Neuronal stem cell (in vitro differentiated cells): ENCODE results near the gene NSFL1C.

Experiments
- DNase-seq: peaks from one replicate; pipeline ENCODE4 v3.0.0-alpha.2; 2013; ENCODE audit warnings: low spot score
- H2AFZ ChIP-seq: one replicate; pipeline ENCODE4 v1.6.1; 2013; ENCODE audit warnings: mild to moderate bottlenecking, low read length, inconsistent platforms
- H2AK5ac ChIP-seq: 2 replicates; pipeline ENCODE4 v1.6.1; 2013; ENCODE audit warnings: low read depth, mild to moderate bottlenecking, inconsistent platforms, low read length, moderate library complexity, mixed read lengths
- H2BK120ac ChIP-seq: 2 replicates; pipeline ENCODE4 v1.6.1; 2013; ENCODE audit warnings: low read depth, mild to moderate bottlenecking, inconsistent platforms, low read length, moderate library complexity, mixed read lengths
- H2BK12ac ChIP-seq: one replicate; pipeline ENCODE4 v1.6.1; 2013; ENCODE audit warnings: low read length, inconsistent platforms
- H2BK15ac ChIP-seq: 2 replicates; pipeline ENCODE4 v1.6.1; 2013; ENCODE audit warnings: mild to moderate bottlenecking, low read length, inconsistent platforms, mixed read lengths
- H2BK5ac ChIP-seq: one replicate; pipeline ENCODE4 v1.6.1; 2013; ENCODE audit warnings: inconsistent platforms, mild to moderate bottlenecking, low read length, moderate library complexity
- H3K14ac ChIP-seq: one replicate; pipeline ENCODE4 v1.6.1; 2013; ENCODE audit warnings: low read length, inconsistent platforms
- H3K18ac ChIP-seq: 2 replicates; pipeline ENCODE4 v1.6.1; 2013; ENCODE audit warnings: low read length, inconsistent platforms
- H3K23ac ChIP-seq: 2 replicates; pipeline ENCODE4 v1.6.1; 2013; ENCODE audit warnings: low read depth, mild to moderate bottlenecking, mixed read lengths, low read length, inconsistent platforms; ENCODE audit not compliant: poor library complexity
- H3K27ac ChIP-seq: replicated peaks from 3 replicates; pipeline ENCODE4 v1.5.1; 2013; ENCODE audit warnings: low read length, inconsistent platforms
- H3K27me3 ChIP-seq, 3 experiments: 2 replicates each; pipeline ENCODE4 v1.6.1; 2013; ENCODE audit warnings: low read length in 3 of 3, mild to moderate bottlenecking in 2 of 3, inconsistent platforms in 1 of 3, low read depth in 1 of 3, mixed read lengths in 1 of 3, moderate library complexity in 1 of 3; ENCODE audit not compliant: control insufficient read depth in 3 of 3, insufficient read depth in 3 of 3
- H3K36me3 ChIP-seq, 2 donors: replicated peaks in 1 of 2; 2 replicates each; pipeline ENCODE4 v1.6.1; 2013; ENCODE audit warnings: low read length in 2 of 2; ENCODE audit not compliant: control insufficient read depth in 2 of 2, insufficient read depth in 2 of 2
- H3K4ac ChIP-seq: 2 replicates; pipeline ENCODE4 v1.6.1; 2013; ENCODE audit warnings: inconsistent platforms, mild to moderate bottlenecking, low read length, moderate library complexity
- H3K4me1 ChIP-seq, 2 donors: 1 replicate in 1 of 2; 2 replicates in 1 of 2; pipeline ENCODE4 v1.6.1; 2013; ENCODE audit warnings: low read length in 2 of 2, low read depth in 1 of 2; ENCODE audit not compliant: control insufficient read depth in 2 of 2, insufficient read depth in 1 of 2
- H3K4me2 ChIP-seq: one replicate; pipeline ENCODE4 v1.6.1; 2013; ENCODE audit warnings: mild to moderate bottlenecking, low read length, inconsistent platforms; ENCODE audit not compliant: insufficient read depth, poor library complexity, severe bottlenecking
- H3K4me3 ChIP-seq, 2 donors: 2 replicates each; pipeline ENCODE4 v1.5.1; 2013; ENCODE audit warnings: low read length in 2 of 2, mild to moderate bottlenecking in 2 of 2, inconsistent platforms in 1 of 2, moderate library complexity in 1 of 2
- H3K79me1 ChIP-seq: one replicate; pipeline ENCODE4 v1.6.1; 2013; ENCODE audit warnings: low read depth, mild to moderate bottlenecking, inconsistent platforms, low read length, moderate library complexity
- H3K9ac ChIP-seq: one replicate; pipeline ENCODE4 v1.6.1; 2013; ENCODE audit warnings: mild to moderate bottlenecking, low read depth, low read length, inconsistent platforms; ENCODE audit not compliant: poor library complexity
- H3K9me3 ChIP-seq, 2 donors: replicated peaks in 1 of 2; 2 replicates each; pipeline versions ENCODE3 to v1.6.1; 2013; ENCODE audit warnings: low read length in 2 of 2, mild to moderate bottlenecking in 2 of 2, inconsistent platforms in 1 of 2, low read depth in 1 of 2, mixed read lengths in 1 of 2, moderate library complexity in 1 of 2; ENCODE audit not compliant: control insufficient read depth in 2 of 2, insufficient read depth in 1 of 2
- H4K8ac ChIP-seq: one replicate; pipeline ENCODE4 v1.6.1; 2013; ENCODE audit warnings: low read depth, mild to moderate bottlenecking, inconsistent platforms, low read length, moderate library complexity
- H4K91ac ChIP-seq: one replicate; pipeline ENCODE4 v1.6.1; 2013; ENCODE audit warnings: low read length, low read depth, mild to moderate bottlenecking, inconsistent platforms; ENCODE audit not compliant: poor library complexity
- WGBS, 2 donors: extraction: QIAGEN DNeasy Blood & Tissue Kit; methylation state at CpG; one replicate each; pipeline ENCODE4 v1.1.7; 2013; ENCODE audit warnings: missing lambda C conversion rate in 2 of 2, mixed read lengths in 1 of 2; ENCODE audit not compliant: insufficient read length in 2 of 2, insufficient replicate concordance in 1 of 2; ENCODE audit errors: extremely low coverage in 2 of 2; 5-methylcytosine and 5-hydroxymethylcytosine counted together

NSFL1C gene

DNA sequence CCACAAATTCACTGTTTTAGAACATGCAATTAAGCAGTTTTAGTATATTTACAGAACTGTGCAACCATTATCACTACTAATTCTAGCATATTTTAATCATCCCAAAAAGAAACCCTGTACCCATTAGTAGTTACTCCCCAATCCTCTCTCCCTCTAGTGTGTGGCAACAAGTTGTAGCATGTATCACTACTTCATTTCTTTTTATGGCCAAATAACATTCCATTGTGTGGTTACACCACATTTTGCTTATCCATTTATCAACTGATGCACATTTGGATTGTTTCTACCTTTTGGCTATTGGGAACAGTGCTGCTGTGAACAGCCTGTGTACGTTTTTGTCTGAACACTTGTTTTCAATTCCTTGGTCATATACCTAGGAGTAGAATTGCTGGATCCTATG is 42.3 kb downstream of the NSFL1C start:
- H3K27ac ChIP-seq = no peak overlapping the region
- peaks cover 8 to 25% of the 10 kb centered on the region in 2 donors for H3K4me1 ChIP-seq

GRCh38 chr20:1423625-1424106 is 43.0 kb downstream of the NSFL1C start:
- no CpG with 5 or more reads among the region's 7 CpGs for WGBS, 2 donors
- Histone ChIP-seq H3K36me3 (no peaks in the 10 kb centered on the region), H2AK5ac (no peak overlapping the region), H3K9ac (no peak overlapping the region), H3K18ac (no peak overlapping the region), H2BK12ac (no peak overlapping the region), H3K4me3 (no peak overlapping the region), H3K79me1 (no peaks in the 10 kb centered on the region), H2AFZ (peak overlapping the region; percentile 85), H2BK5ac (no peak overlapping the region), H3K4me1 (peaks cover 8 to 25% of the 10 kb centered on the region in 2 donors), H3K9me3 (peaks cover 3 to 5% of the 10 kb centered on the region in 2 donors), H4K91ac (no peak overlapping the region), H2BK15ac (no peak overlapping the region), H3K27me3 (no peaks in the 10 kb centered on the region), H4K8ac (no peak overlapping the region), H3K14ac (no peak overlapping the region), H3K4ac (no peak overlapping the region), H2BK120ac (no peak overlapping the region), H3K27ac (no peak overlapping the region), H3K4me2 (no peak overlapping the region), H3K23ac (no peak overlapping the region)
- peak; percentile 54 for DNase-seq

More for the DNA sequence above, 42.3 kb downstream of the NSFL1C start:
- Histone ChIP-seq H3K4ac (no peak overlapping the region), H2BK120ac (no peak overlapping the region), H3K36me3 (no peaks in the 10 kb centered on the region), H3K18ac (no peak overlapping the region), H3K14ac (no peak overlapping the region), H3K23ac (no peak overlapping the region), H3K9ac (no peak overlapping the region), H2AK5ac (no peak overlapping the region), H2BK15ac (no peak overlapping the region), H4K91ac (no peak overlapping the region), H4K8ac (no peak overlapping the region), H2BK12ac (no peak overlapping the region), H3K9me3 (peaks cover 3 to 5% of the 10 kb centered on the region in 2 donors), H3K79me1 (no peaks in the 10 kb centered on the region), H3K27me3 (no peaks in the 10 kb centered on the region), H3K4me3 (no peak overlapping the region), H3K4me2 (no peak overlapping the region), H2AFZ (no peak overlapping the region), H2BK5ac (no peak overlapping the region)
- no peak for DNase-seq
- WGBS, 2 donors = no CpG with 5 or more reads among the region's 1 CpG

DNA sequence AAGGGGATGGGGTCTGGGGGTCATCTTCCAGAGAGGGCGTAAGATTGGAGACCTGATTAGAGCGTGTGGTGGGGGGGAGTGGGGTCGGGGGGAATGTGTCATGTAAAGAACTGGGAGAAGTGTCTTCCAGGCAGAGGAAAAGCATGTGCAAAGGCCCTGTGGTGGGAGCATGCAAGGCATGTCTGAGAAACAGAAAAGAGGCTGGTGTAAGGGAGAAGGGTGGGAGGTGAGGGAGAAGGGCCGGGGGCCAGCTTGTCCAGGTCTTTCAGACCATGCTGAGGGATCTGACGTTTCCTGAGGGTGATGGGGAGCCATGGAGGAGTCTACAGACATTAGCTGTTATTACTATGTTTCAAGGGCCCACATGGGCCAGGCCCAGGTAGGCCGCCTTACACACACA is 43.4 kb downstream of the NSFL1C start:
- H4K8ac ChIP-seq = no peak overlapping the region
- no peak overlapping the region for H3K4me2 ChIP-seq
- H2AFZ ChIP-seq = peak overlapping the region; percentile 85
- H3K4me1 ChIP-seq = peaks cover 8 to 29% of the 10 kb centered on the region in 2 donors
- H3K4ac ChIP-seq = no peak overlapping the region
- no peak overlapping the region for H4K91ac ChIP-seq
- no peak overlapping the region for H2BK12ac ChIP-seq
- no peaks in the 10 kb centered on the region for H3K36me3 ChIP-seq
- H3K4me3 ChIP-seq = no peak overlapping the region
- no peak overlapping the region for H2BK120ac ChIP-seq
- no peak overlapping the region for H3K14ac ChIP-seq
- H3K27ac ChIP-seq = no peak overlapping the region
- no peak for DNase-seq
- H3K9me3 ChIP-seq = peaks cover 3 to 5% of the 10 kb centered on the region in 2 donors
- no peak overlapping the region for H3K18ac ChIP-seq
- H2AK5ac ChIP-seq = no peak overlapping the region
- no peak overlapping the region for H3K23ac ChIP-seq
- H2BK15ac ChIP-seq = no peak overlapping the region
- H3K9ac ChIP-seq = no peak overlapping the region
- H3K27me3 ChIP-seq = no peaks in the 10 kb centered on the region
- no CpG with 5 or more reads among the region's 6 CpGs for WGBS, 2 donors
- H3K79me1 ChIP-seq = no peaks in the 10 kb centered on the region
- no peak overlapping the region for H2BK5ac ChIP-seq

DNA sequence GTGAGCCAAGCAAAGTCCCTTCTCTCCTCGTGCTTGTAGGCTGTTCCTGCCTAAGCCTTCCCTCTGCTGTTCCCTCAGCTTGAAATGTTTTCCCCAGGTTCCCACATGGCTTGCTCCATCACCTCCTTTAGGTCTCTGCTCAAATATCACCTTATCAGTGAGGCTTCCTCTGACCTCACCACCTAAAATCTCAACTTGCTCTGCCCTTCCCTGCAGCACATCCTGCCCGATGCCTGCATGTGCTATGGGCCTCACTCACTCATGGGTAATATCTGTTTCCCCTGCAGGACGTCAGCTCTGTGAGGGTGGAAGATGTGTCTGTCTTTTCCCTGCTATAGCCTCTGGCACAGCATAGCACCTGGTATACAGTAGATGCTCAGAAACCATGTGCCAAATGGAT is 43.9 kb downstream of the NSFL1C start:
- no peak overlapping the region for H4K8ac ChIP-seq
- no peak overlapping the region for H2BK120ac ChIP-seq
- H2BK15ac ChIP-seq = no peak overlapping the region
- no peak overlapping the region for H3K4me2 ChIP-seq
- no peaks in the 10 kb centered on the region for H3K27me3 ChIP-seq
- no peak overlapping the region for H2BK12ac ChIP-seq
- no peak overlapping the region for H2AK5ac ChIP-seq
- H3K79me1 ChIP-seq = no peaks in the 10 kb centered on the region
- H3K23ac ChIP-seq = no peak overlapping the region
- H3K18ac ChIP-seq = no peak overlapping the region
- DNase-seq = no peak
- no peak overlapping the region for H2AFZ ChIP-seq
- no peaks in the 10 kb centered on the region for H3K36me3 ChIP-seq
- H3K27ac ChIP-seq = no peak overlapping the region
- no peak overlapping the region for H3K4ac ChIP-seq
- H3K4me1 ChIP-seq = peaks cover 6 to 26% of the 10 kb centered on the region in 2 donors
- WGBS, 2 donors = no CpG with 5 or more reads among the region's 3 CpGs
- H3K9me3 ChIP-seq = peaks cover 3 to 5% of the 10 kb centered on the region in 2 donors
- H4K91ac ChIP-seq = no peak overlapping the region
- no peak overlapping the region for H3K14ac ChIP-seq
- no peak overlapping the region for H2BK5ac ChIP-seq
- H3K4me3 ChIP-seq = no peak overlapping the region
- H3K9ac ChIP-seq = no peak overlapping the region
